ENCODE data around the gene CFAP70.
"Not testable (repeated sequence)": the region's sequence is repeated elsewhere in the genome, so short reads cannot be mapped to it uniquely, and the experiment has no call there.

The CFAP70 gene

DNA sequence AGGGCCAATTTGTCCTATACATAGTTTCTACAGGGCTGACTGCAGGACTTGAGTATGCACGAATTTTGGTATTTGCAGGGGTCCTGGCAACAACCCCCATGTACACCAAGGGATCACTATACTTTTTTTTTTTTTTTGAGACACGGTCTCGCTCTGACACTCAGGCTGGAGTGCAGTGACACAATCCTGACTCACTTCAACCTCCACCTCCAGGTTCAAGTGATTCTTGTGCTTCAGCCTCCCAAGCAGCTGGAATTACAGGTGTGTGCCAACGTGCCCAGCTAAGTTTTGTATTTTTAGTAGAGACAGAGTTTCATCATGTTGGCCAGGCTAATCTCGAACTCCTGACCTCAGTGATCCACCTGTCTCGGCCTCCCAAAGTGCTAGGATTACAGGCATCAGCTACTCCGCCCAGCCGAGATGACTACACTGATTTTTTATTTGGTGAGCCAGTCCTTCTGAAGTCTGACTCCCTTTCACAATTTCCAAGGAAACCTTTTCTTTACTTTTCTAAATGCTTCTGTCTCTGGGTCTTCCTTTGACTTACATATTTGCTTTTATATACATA is 19.8 kb downstream of the CFAP70 start:
- no peak for DNase-seq

DNA sequence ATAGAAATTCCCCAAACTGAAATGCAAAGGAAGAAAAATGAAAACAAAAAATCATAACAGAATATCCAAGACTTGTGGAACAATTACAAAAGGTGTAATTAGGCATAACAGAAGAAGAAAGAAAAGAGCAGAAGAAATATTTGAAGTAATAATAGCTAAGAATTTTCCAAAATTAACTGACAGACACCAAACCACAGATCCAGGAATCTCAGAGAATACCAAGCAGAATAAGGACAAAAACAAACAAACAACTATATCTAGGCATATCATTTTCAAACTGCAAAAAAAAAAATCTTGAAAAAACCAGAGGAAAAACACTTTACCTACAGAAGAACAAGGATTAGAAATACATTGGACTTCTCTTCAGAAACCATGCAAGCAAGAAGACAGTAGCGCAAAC is 25.5 kb downstream of the CFAP70 start:
- DNase-seq: no peak

DNA sequence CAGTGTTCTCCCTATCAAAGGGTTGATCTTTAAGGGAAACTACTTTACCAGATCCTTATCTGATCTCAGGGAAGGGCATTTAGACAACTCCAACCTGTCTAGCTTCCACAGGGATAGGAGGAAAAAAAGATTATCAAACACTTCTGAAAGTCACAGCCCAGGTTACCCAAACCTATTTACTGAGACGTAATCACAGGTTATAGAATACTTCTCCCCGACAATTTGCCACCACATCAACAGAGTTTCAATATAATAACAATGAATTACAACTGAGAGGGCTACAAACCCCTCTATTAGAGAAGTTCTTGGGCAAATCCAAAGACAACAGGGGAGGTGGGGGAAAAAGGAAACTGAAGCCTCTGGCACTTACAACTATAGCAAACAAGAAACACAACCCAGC is 26.3 kb downstream of the CFAP70 start:
- no peak for DNase-seq

DNA sequence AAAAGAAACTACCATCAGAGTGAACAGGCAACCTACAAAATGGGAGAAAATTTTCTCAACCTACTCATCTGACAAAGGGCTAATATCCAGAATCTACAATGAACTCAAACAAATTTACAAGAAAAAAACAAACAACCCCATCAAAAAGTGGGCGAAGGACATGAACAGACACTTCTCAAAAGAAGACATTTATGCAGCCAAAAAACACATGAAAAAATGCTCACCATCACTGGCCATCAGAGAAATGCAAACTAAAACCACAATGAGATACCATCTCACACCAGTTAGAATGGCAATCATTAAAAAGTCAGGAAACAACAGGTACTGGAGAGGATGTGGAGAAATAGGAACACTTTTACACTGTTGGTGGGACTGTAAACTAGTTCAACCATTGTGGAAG is 30.1 kb downstream of the CFAP70 start:
- DNase-seq: not testable (repeated sequence)

DNA sequence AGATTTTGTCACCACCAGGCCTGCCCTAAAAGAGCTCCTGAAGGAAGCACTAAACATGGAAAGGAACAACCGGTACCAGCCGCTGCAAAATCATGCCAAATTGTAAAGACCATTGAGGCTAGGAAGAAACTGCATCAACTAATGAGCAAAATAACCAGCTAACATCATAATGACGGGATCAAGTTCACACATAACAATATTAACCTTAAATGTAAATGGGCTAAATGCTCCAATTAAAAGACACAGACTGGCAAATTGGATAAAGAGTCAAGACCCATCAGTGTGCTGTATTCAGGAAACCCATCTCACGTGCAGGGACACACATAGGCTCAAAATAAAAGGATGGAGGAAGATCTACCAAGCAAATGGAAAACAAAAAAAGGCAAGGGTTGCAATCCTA is 33.4 kb downstream of the CFAP70 start:
- DNase-seq: not testable (repeated sequence)

DNA sequence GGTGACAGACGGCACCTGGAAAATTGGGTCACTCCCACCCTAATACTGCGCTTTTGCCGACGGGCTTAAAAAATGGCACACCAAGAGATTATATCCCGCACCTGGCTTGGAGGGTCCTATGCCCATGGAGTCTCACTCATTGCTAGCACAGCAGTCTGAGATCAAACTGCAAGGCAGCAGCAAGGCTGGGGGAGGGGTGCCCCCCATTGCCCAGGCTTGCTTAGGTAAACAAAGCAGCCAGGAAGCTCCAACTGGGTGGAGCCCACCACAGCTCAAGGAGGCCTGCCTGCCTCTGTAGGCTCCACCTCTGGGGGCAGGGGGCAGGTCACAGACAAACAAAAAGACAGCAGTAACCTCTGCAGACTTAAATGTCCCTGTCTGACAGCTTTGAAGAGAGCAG is 35.1 kb downstream of the CFAP70 start:
- not testable (repeated sequence) for DNase-seq

DNA sequence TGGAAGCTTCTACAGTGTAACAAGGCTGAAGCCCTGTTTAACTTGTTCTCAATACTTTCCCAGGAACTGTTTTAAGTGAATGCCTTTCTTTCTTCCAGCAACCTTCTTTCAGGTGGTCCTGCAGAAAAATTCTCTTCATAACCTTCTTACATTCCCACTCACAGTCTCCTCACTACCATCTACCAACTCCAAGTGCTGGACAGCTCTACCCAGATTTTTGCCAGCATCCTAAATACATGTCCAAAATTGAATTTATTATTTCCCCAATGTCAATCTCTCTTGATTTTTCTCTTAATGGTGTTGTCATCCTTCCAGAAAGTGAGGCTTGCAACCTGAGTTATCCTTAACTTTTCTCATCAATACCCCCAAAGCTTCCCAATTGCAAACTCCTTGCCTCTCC is 48.2 kb downstream of the CFAP70 start:
- no peak for DNase-seq

DNA sequence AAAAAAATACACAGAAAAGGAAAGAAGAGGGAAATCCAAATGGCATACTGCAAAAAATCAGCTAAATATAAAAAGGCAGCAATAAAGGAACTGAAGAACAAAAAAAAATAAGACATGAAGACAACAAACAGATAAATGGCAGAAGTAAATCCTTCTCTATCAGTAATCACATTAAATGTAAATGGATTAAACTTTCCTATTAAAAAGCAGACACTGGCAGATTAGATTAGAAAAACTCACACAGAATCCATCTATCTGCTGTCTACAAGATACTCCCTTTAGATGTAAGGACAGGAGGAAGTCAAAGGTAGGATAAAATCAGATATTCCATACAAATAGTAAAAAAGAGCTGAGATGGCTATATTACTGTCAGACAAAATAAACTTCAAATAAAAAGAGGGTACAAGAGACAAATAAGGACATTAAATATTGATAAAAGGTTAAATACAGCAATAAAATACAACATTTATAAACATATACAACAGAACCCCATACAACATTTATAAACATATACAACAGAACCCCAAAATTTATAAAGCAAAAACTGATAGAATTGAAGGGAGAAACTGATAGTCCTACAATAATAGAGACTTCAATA is 51.4 kb downstream of the CFAP70 start:
- DNase-seq: no peak

DNA sequence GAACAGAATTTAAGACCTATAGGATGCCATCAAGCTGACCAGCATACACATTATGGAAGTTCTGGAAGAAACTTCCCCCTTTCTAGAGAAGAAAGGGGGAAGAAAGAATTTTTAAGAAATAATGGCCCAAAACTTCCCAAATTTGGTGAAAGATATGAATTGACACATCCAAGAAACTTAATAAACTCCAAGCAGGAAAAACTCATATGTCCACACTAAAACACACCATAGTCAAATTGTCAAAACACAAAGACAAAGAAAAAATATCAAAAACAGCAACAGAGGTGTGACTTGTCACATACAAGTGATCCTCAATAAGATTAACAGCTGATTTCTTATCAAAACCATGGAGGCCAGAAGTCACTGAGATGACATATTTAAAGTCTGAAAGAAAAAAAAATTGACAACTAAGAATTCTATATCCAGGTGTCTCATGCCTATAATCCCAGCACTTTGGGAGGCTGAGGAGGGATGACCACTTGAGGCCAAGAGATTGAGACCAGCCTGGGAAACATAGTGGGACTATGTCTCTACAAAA is 52.4 kb downstream of the CFAP70 start:
- DNase-seq: no peak

DNA sequence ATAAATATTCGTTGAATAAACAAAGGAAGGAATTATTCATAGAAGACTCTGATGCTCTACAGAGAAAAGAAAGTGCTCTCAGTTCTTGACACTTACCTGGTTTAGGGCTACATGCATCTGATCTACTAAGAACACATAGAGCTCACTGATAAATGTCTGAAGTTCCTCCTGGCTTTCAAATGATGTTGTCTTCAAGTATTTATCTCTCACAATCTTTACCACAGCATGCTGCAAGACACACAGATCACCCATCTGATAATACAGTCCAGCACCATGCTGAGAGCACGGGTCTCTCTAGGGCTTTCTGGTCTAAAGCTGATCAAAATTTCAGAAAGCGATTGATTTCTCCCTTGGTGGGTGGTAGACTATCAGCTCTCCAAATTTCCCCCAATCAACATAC is 61.7 kb downstream of the CFAP70 start:
- no peak for DNase-seq

DNA sequence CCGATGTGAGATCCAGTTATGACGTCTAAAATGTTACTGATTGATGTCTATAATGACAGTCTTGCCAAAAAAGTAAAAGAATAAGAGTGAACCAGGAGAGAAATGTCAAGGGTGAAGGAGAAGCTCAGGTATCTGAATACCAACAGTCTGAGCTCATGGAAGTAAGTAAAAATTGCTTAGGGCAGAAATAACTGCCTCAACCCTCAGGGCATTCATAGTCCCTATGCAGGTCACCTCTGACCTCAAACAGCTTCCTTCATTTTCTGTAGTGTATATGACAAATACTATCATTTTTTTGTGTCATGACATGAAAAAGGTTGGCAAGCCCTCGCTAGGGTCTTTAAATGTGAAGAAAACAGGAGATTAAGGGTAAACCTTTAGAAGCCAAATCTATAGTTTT is 65.2 kb downstream of the CFAP70 start:
- DNase-seq: no peak

DNA sequence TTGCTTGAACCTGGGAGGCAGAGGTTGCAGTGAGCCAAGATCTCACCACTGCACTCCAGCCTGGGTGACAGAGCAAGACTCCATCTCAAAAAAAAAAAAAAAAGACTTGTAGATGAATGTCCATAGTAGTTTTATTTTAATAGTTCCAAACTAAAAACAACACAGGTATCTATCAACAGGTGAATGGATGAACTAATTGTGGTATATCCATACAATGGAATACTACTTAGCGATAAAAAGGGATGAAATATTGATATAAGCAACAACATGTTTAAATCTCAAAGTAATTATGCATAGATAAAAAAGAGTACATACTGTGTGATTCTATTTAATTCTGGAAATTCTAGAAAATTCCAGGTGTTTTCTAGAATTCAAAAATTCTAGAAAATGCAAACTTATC is 68.7 kb downstream of the CFAP70 start:
- no peak for DNase-seq

DNA sequence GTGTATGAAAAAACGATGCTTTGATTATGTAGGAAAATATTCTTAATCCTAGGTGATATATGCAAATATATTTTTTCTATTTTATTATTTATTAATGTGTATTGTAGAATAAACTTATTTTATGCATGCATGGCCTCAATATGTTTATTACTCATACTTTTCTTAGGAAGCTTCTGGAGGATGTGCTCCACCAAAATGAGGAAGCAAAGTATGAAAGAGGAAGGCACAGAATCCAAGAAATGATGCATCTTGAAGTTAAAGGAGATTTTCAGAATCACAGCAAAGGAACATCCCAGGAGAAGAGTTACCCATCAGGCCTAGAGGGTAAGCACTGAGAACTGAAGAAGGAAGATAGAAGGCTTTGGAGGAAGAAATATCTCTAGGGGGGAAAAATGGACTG is 71.2 kb downstream of the CFAP70 start:
- DNase-seq: no peak

DNA sequence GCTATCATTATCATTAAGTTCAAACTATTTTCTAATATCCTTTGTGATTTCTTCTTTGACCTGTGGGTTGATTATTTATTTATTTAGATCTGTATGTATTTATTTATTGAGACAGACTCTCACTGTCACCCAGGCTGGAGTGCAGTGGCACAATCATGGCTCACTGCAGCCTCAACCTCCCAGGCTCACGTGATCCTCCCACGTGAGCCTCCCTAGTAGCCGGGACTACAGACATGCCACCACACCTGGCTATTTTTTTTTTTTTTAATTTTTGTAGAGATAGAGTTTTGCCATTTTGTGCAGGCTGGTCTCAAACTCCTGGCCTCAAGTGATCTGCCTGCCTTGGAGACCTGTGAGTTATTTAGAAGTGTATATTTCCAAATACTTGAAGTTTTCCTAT is 77.6 kb downstream of the CFAP70 start:
- no peak for DNase-seq

DNA sequence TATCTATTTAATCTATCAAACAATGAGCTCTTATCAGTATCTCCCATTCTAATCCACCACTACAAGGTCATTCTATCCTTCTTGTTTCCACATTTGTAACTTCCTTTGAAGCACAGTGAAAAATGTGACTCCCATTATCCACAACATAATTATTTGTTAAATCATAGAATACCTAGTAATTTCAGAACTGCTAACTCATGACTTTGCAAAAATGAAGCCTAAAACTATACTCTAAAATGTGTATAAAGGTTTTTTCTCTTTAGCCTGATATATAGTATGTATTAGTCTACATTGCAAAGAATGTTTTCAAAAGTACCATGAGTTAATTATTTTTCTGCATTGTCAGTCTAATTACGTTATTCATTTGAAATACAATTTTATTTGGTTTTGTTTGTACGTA is 94.2 kb downstream of the CFAP70 start:
- no peak for DNase-seq

DNA sequence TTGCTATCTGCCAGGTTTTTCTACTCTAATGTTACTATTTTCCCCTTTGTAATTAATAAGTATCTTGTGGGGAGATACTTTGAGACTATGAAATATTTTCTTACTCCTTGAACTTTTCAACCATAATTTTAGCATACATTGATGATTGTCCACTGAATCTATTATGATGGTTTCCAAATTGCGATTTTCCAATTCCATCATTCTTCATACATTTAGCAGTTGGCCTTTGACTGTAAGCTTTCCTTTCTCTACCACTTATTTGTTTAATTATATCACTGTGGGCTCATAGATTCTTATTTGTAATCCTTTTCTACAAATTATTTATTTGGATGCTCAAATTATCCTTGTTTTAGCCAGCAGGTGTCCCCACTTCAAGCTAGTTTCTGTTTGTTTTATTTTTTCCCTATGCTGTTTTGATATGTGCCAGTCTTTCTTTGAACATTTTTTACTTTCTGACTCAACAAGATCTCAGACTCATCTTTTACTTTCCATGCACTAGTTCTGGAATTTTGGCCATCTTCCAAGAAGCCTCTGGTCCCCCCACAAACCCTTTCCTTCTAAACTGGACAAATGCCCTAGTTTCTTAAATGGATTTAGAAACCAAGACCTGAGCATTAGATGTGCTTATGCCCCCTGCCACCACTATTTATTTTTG is 94.8 kb downstream of the CFAP70 start:
- DNase-seq: peak; percentile 57

DNA sequence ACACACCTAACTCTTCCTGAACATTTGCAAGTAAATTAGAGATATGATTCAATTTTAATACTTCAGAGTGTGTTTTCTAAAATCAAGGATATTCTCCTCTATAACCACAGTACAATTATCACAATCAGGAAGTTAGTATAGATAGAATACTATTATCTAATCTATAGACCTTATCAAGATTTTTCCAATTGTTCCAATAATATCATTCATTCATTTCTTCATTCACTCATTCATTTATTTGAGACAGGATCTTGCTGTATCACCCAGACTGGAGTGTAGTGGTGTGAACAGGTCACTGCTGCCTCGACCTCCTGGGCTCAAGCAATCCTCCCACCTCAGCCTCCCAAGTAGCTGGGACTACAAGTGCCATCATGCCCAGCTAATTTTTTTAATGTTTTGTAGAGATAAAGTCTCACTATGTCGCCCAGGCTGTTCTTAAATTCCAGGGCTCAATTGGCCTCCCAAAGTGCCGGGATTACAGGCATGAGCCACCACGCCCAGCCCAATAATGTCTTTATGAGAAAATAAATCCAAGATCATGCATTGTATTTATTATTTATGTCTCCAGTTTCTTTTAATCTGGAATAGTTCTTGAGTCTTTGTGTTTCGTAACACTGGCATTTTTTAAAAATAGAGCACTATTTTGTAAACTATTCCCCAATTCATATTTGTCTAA is 95.6 kb downstream of the CFAP70 start:
- DNase-seq: no peak

DNA sequence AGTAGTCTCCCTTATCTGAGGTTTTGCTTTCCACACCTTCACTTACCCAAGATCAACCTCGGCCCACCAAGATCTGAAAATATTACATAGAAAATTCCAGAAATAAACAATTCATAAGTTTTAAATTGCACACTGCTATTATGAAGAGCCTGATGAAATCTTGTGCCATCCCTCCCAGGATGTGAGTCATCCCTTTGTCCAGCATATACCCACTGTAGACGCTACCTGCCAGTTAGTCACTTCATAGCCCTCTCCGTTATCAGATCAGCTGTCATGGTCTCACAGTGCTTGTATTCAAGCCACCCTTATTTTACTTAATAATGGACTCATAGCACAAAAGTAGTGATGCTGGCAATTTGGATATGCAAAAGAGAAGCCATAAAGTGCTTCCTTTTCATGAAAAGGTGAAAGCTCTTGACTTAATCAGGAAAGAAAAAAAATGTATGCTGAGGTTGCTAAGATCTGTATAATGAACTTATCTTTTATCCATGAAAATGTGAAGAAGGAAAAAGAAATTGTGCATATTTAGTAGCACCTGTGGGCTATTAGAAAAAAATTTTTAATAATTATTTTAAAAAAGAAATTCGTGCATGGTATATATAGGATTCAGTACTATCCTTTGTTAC is 96.4 kb downstream of the CFAP70 start:
- peak; percentile 84 for DNase-seq

DNA sequence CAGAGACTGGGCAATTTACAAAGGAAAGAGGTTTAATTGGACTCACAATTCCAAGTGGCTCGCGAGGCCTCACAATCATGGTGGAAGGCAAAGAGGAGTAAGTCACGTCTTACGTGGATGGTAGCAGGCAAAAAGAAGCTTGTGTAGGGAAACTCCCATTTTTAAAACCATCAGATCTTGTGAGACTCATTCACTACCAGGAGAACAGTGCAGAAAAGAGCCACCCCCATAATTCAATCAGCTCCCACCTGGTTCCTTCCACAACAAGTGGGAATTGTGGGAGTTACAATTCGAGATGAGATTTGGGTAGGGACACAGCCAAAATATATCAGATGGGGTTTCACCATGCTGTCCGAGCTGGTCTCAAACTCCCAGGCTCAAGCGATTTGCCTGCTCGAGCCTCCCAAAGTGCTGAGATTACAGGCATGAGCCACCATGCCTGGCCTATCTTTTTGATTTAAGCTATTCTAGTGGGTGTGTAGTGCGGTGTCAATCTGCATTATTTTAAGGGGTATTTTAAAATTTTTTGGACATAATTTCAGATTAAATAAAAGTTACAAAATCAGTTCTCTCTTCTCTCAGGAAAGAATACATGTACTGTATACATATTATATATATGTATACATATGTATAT is 97.2 kb downstream of the CFAP70 start:
- no peak for DNase-seq

DNA sequence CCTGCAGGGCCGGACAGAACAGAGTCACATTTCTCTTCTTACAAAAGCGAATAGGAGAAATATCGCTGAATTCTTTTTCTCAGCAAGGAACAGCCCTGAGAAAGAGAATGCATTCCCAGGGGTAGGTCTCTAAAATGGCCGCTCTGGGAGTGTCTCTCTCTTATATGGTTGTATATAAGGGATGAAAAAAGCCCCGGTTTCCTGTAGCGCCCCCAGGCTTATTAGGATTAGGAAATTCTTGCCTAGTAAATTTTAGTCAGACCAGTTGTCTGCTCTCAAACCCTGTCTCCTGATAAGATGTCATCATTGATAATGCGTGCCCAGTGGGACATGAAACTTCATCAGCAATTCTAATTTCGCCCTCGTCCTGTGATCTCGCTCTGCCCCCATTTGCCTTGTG is 100.1 kb downstream of the CFAP70 start:
- DNase-seq: not testable (repeated sequence)

DNA sequence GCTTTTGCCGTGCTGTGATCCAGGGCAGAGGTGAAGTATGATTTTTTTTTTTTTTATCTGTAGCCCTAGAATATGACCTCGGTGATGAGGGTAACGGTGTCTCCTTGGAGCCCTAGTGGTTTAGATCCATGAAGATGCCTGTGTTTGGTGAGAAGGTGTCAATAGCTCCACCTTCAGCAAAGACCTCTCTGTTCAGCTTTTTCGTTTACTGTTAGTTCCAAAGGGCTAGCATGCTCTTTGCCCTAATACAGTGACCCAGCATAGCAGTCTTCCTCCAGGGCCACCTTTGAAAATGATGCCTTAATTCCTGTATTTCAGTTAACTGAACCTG is 105.5 kb downstream of the CFAP70 start:
- DNase-seq: no peak

DNA sequence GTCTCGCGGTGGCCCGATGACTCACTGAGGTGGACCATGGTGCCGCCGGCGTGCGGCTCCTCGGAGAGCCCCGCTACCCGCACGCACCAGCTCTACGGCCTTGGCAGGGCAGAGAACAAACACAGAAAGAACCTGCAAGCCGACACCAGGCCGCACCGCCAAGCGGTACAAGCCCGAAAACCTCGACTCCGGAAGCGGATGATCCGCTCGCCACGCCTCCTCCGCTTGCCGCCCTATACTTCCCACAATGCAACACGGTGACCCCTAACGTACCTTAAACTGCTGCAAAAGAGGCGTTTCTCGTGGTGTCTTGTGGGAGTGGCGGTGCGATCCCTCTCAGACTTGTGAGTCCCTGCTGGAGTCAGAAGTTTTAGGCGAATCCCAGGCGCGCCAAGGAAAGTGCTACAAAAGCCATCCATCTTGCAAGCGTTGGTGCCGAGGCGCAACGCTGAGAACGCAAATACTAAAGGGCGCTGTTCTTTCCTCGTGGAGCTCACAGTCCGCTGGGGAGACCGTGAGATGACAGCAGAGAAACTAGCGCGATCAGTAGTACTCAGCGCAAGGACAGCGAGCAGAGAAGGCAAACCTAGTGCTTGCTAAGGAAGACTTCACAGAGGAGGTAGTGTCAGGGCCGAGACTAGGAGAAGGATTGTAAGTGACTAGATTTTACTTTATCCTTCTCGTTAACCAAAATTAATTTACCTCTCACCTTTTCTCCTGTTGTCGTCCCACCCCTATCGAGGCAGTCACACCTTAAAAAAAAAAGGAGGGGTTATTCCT is 106.0 kb downstream of the CFAP70 start, which contains the start of gene MRPS16:
Gene MRPS16, minus strand, starts transcription at position 200 of the 780 bp plus-strand sequence. Its CDS starts 162 bp downstream, at position 38.
- DNase-seq: peak; percentile 97

Data from fibroblast of upper back skin (primary cell).